Adrenal gland (tissue), 12 donors: Measurements from ENCODE around the gene ABCB9. TPM values are rescaled to one million over a fixed set of nuclear protein-coding genes. Genes with fewer than 3 reads are reported as not detected.

Experiments used
- DNase-seq, 7 donors: peaks; one replicate each; pipeline ENCODE4 v3.0.0-alpha.2; 2019 to 2020
- H3K27ac ChIP-seq, 5 donors: fragments of 200-600 bp; sonication (generic) in 4 of 5; 1 replicate in 3 of 5; 2 replicates in 2 of 5; pipeline versions ENCODE4 v1.5.1 to v1.8.0; 2016 to 2020; ENCODE audit warnings: mild to moderate bottlenecking in 1 of 5
- H3K27me3 ChIP-seq: fragments of 200-600 bp; 2 replicates; pipeline ENCODE4 v1.8.0; 2021
- H3K36me3 ChIP-seq, 2 donors: fragments of 200-600 bp; replicated peaks in 1 of 2; 1 replicate in 1 of 2; 2 replicates in 1 of 2; pipeline versions ENCODE4 v1.5.1 to v1.8.0; 2018 to 2022
- H3K4me1 ChIP-seq, 2 donors: fragments of 200-600 bp; replicated peaks in 1 of 2; 1 replicate in 1 of 2; 2 replicates in 1 of 2; pipeline versions ENCODE4 v1.5.1 to v1.8.0; 2018 to 2021
- H3K4me3 ChIP-seq, 4 donors: fragments of 200-600 bp; sonication (generic) in 3 of 4; one replicate each; pipeline ENCODE4 v1.5.1; 2016 to 2018
- H3K9me3 ChIP-seq, 3 donors: fragments of 200-600 bp; sonication (generic) in 1 of 3; replicated peaks in 1 of 3; 1 replicate in 2 of 3; 2 replicates in 1 of 3; pipeline versions ENCODE4 v1.5.1 to v1.8.0; 2016 to 2021
- POLR2A ChIP-seq, 2 donors: fragments of 450-650 bp; IDR thresholded peaks; one replicate each; pipeline ENCODE4 v1.6.1; 2017; ENCODE audit warnings: antibody characterized with exemption in 2 of 2, mild to moderate bottlenecking in 2 of 2, moderate library complexity in 1 of 2
- WGBS, 4 donors: extraction: QIAGEN DNeasy Blood & Tissue Kit in 2 of 4; methylation state at CpG; one replicate each; pipeline versions ENCODE4 v1.1.5 to v1.1.7; 2013 to 2017; 5-methylcytosine and 5-hydroxymethylcytosine counted together
- intact Hi-C, 2 donors: fragments of 100-400 bp; cut with DNase I; formaldehyde crosslinking; loops; one replicate each; pipeline versions ENCODE4 v1.14.1 to v1.15.0; 2022 to 2023
- polyA plus RNA-seq, 3 donors: library from polyadenylated mRNA; stranded (reverse); fragments of 200-250 nt in 2 of 3; fragments of 350-450 nt in 1 of 3; fragmentation: Illumina TruSeq in 1 of 3; extraction: RNeasy Lipid Tissue Mini Kit (QIAGEN cat#74804) in 1 of 3; gene quantifications; one replicate each; pipeline ENCODE4 v1.2.3, GENCODE V29; 2013 to 2014
- total RNA-seq, 9 donors: library from RNA; depleted of rRNA in 4 of 9; stranded (reverse); fragments of >200 nt in 4 of 9; fragments of 120-200 nt in 1 of 9; fragmentation: NEBNext Ultra II Directional in 1 of 9; extraction: Animal tissue kit (Norgen Biotek cat#: 25700) in 1 of 9; gene quantifications; one replicate each; pipeline versions ENCODE4 v1.1.0 to v1.2.4, GENCODE V29; 2013 to 2023
- TF ChIP-seq, protein P1 (sequence below), 6 experiments: fragments of 450-650 bp in 4 of 6; fragments of 200-600 bp in 2 of 6; sonication (generic) in 1 of 6; IDR thresholded peaks; 1 replicate in 5 of 6; 2 replicates in 1 of 6; pipeline versions ENCODE4 v1.5.1 to v1.8.0; 2016 to 2021; ENCODE audit warnings: antibody characterized with exemption in 6 of 6, mild to moderate bottlenecking in 2 of 6, moderate library complexity in 1 of 6
- donor health status: healthy with polysubstance abuse.
- donor health status: Bipolar disorder and iron deficiency.
- donor health status: DM: yes; HTN: yes; CAD: no.
- donor health status: DM: no; HTN: no; CAD: no.
- donor health status: DM: no; HTN: no; CAD: no.
- donor health status: DM: yes; HTN: yes; CAD: no.

The ABCB9 gene
- total and polyA plus RNA-seq, 12 donors = 2.0 to 10.0 (median 6.2) TPM

DNA sequence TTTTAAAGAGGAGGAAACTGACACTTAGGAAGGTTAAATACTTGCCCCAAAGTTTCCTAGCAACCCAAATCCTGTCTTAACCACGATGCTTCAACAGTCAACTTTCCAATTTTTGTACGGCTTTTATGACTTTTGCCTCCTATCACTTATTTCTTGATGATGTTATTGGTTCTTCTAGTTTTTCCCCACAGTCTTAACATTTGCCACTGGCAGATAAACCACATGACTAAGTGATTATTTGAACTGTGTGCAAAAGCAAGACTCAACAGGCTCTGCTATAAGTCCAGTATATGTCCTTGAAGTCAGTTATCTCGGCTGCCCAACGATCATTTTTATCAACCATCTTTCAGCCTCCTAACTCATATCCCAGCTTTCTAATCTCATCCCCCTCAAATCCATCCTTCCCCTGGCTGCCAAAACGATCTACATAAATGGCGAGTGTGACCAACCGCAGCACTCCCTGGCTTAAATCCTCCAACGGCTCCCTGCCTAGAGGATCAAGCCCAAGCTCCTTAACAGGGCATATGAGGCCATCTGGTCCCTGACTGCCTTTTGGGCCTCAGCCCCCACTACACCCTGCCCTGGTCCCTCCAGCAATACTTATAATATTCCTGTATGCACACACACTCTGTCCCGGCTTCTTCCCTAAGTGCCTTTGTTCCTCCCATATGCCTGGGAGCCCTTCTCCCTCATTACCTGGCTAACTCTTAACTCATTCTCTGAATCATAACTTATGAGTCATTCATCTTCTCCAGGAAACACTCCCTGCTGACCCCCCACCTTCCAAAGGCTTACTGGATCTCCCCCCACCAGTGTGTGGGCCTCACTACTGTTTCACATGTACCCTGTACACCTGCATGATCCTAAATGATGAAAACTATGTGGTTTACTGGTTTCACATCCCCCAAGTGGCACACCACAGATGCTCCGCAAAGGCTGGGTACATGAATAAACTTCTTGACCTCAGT, 79.1 kb downstream of the ABCB9 start:
- peaks cover 72 to 84% of the 10 kb centered on the region in 2 donors for H3K4me1 ChIP-seq
- H3K36me3 ChIP-seq = no peaks in the 10 kb centered on the region
- H3K9me3 ChIP-seq = no peaks in the 10 kb centered on the region
- WGBS, 4 donors = 51 to 59% (median 56%) methylated on average over 10 of the region's 10 CpGs
- no peak overlapping the region for H3K4me3 ChIP-seq
- no peaks in the 10 kb centered on the region for H3K27me3 ChIP-seq
- DNase-seq = peak in 1 of 7 donors; percentile 50
- intact Hi-C loops = no loop called here
- TF ChIP-seq, protein P1, sequence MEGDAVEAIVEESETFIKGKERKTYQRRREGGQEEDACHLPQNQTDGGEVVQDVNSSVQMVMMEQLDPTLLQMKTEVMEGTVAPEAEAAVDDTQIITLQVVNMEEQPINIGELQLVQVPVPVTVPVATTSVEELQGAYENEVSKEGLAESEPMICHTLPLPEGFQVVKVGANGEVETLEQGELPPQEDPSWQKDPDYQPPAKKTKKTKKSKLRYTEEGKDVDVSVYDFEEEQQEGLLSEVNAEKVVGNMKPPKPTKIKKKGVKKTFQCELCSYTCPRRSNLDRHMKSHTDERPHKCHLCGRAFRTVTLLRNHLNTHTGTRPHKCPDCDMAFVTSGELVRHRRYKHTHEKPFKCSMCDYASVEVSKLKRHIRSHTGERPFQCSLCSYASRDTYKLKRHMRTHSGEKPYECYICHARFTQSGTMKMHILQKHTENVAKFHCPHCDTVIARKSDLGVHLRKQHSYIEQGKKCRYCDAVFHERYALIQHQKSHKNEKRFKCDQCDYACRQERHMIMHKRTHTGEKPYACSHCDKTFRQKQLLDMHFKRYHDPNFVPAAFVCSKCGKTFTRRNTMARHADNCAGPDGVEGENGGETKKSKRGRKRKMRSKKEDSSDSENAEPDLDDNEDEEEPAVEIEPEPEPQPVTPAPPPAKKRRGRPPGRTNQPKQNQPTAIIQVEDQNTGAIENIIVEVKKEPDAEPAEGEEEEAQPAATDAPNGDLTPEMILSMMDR (IDR thresholded peaks at IDR 0.05) = no peak
- no peak for TF ChIP-seq POLR2A (IDR thresholded peaks at IDR 0.05)
- peak overlapping the region; percentile 82 to 95 (median 87) for H3K27ac ChIP-seq

DNA sequence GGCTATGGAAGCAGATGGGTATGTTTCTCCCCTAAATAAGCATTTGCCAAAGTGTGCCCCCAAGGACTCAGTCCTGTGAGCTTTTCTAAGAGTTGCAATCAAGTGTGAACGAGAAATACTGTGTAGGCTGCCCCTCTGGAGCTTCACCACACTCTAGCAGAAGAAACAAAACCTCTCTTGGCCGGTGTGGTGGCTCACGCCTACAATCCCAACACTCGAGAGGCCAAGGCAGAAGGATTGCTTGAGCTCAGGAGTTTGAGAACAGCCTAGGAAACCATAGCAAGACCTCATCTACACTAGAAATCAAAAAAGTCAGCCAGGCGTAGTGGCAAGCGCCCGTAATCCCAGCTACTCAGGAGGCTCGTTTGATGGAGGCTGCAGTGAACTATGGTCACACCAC, 80.1 kb downstream of the ABCB9 start:
- peaks cover 62 to 84% of the 10 kb centered on the region in 2 donors for H3K4me1 ChIP-seq
- intact Hi-C loops = no loop called here
- H3K27me3 ChIP-seq = no peaks in the 10 kb centered on the region
- no peaks in the 10 kb centered on the region for H3K9me3 ChIP-seq
- no peak overlapping the region for H3K4me3 ChIP-seq
- DNase-seq = peak in 1 of 7 donors; percentile 24
- 92 to 95% (median 93%) methylated on average over 8 of the region's 8 CpGs for WGBS, 4 donors
- no peaks in the 10 kb centered on the region for H3K36me3 ChIP-seq
- TF ChIP-seq, protein P1 (IDR thresholded peaks at IDR 0.05) = no peak
- TF ChIP-seq POLR2A (IDR thresholded peaks at IDR 0.05) = no peak
- H3K27ac ChIP-seq = peak overlapping the region in 2 of 5 donors; percentile 11 to 87

DNA sequence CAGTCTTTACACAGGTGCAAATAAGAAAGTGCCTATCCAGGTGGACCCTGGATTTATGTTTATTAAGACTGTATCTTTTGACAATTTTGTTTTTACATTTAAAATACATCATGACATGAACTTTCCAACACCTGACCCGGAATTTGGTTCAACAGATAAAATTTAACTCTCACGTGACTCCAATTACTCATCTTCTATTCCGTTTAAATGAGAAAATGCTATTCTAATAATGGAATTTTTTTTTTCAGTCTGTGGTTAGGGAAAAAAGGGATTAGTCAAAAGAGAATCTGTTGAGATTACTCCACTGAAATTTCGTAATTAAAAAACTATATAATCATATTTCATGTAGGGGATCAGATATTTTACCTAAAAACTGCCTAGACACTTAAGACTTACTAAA, 81.4 kb downstream of the ABCB9 start:
- Histone ChIP-seq H3K4me1 (peaks cover 53 to 82% of the 10 kb centered on the region in 2 donors), H3K9me3 (no peaks in the 10 kb centered on the region), H3K27ac (peak overlapping the region in 1 of 5 donors; percentile 23), H3K4me3 (no peak overlapping the region), H3K27me3 (no peaks in the 10 kb centered on the region), H3K36me3 (no peaks in the 10 kb centered on the region)
- 25 to 44% (median 32%) methylated on average over 4 of the region's 4 CpGs for WGBS, 4 donors
- intact Hi-C loops = no loop called here
- TF ChIP-seq, protein P1 (IDR thresholded peaks at IDR 0.05) = no peak
- TF ChIP-seq POLR2A (IDR thresholded peaks at IDR 0.05) = no peak
- DNase-seq = no peak

DNA sequence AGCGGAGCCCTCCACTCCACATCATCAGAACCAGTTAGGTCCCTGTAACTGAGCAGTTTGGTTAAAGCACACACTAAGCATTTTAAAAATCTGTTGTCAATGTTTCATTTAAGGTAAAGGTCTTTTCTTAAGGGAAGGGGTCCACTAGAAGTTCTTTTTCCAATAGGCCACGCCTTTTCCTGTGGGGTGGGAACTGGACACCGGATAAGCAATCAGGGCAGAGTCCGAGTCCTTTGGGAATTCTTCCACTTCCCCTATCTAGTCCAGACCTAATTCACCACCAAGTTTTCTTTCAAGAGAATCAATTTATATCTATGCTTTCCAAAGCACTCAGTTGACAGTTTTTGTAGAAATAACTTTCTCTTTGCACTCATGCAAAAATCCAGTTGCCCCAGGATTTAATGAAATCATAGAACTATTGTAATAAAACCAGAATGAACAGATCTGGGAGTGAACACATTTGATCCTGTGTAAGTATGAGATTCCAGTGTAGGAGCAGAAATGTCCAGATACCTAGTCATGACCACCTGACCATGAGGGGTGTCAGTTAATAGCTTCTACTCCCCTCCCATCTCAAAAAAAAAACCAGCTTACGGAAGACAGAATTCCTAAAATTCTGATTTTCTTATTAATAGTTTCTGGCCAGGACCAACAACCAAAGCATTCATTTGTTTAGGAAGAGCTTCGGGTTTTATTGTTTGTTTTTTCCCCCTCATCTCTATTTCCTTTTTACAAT, 82.0 kb downstream of the ABCB9 start:
- no peaks in the 10 kb centered on the region for H3K36me3 ChIP-seq
- no peak overlapping the region for H3K4me3 ChIP-seq
- peak overlapping the region in 3 of 5 donors; percentile 13 to 62 (median 23) for H3K27ac ChIP-seq
- intact Hi-C loops = no loop called here
- H3K9me3 ChIP-seq = no peaks in the 10 kb centered on the region
- DNase-seq = peak in 2 of 7 donors; percentile 18 to 50
- TF ChIP-seq, protein P1 (IDR thresholded peaks at IDR 0.05) = no peak
- TF ChIP-seq POLR2A (IDR thresholded peaks at IDR 0.05) = no peak
- H3K27me3 ChIP-seq = no peaks in the 10 kb centered on the region
- H3K4me1 ChIP-seq = peaks cover 47 to 82% of the 10 kb centered on the region in 2 donors
- 67 to 73% (median 72%) methylated on average over 6 of the region's 6 CpGs for WGBS, 4 donors
